Esophagus squamous epithelium (tissue), 5 donors: ENCODE data around the gene S100A7A. TPM values are rescaled to one million over a fixed set of nuclear protein-coding genes. Genes with fewer than 3 reads are reported as not detected.

Experiments used
- DNase-seq: peaks from one replicate; lab custom pipeline; 2025; lab: John Stamatoyannopoulos, UW
- H3K27ac ChIP-seq, 4 donors: fragments of 200-600 bp; sonication (generic); one replicate each; pipeline ENCODE4 v1.5.1; 2016 to 2019; ENCODE audit warnings: mild to moderate bottlenecking in 1 of 4
- H3K27me3 ChIP-seq, 4 donors: fragments of 200-600 bp; sonication (generic); 1 replicate in 3 of 4; 2 replicates in 1 of 4; pipeline versions ENCODE4 v1.5.1 to v1.6.0; 2017 to 2021; ENCODE audit warnings: antibody characterized with exemption in 1 of 4
- H3K36me3 ChIP-seq, 3 donors: fragments of 200-600 bp; sonication (generic); one replicate each; pipeline ENCODE4 v1.5.1; 2016 to 2019
- H3K4me1 ChIP-seq, 3 donors: fragments of 200-600 bp; sonication (generic); one replicate each; pipeline ENCODE4 v1.5.1; 2017 to 2019
- H3K4me3 ChIP-seq, 4 donors: fragments of 200-600 bp; sonication (generic); 1 replicate in 3 of 4; 2 replicates in 1 of 4; pipeline ENCODE4 v1.5.1; 2016 to 2019; ENCODE audit warnings: mild to moderate bottlenecking in 2 of 4, moderate library complexity in 1 of 4
- H3K9me3 ChIP-seq, 3 donors: fragments of 200-600 bp; sonication (generic); one replicate each; pipeline ENCODE4 v1.5.1; 2016 to 2019
- POLR2A ChIP-seq, 4 donors: fragments of 450-650 bp; IDR thresholded peaks; one replicate each; pipeline ENCODE4 v1.6.1; 2017; ENCODE audit warnings: antibody characterized with exemption in 4 of 4, mild to moderate bottlenecking in 4 of 4, moderate library complexity in 3 of 4
- intact Hi-C: fragments of 100-400 bp; cut with DNase I; formaldehyde crosslinking; loops from one replicate; pipeline ENCODE4 v1.15.0; 2022
- small RNA-seq, 4 donors: library from RNA; depleted of rRNA; stranded (forward); fragments of <200 nt; gene quantifications; one replicate each; pipeline ENCODE3, GENCODE V24; 2016
- total RNA-seq, 4 donors: library from RNA; depleted of rRNA; stranded (reverse); fragments of >200 nt; gene quantifications; one replicate each; pipeline ENCODE4 v1.1.0, GENCODE V29; 2016
- TF ChIP-seq, protein P1 (sequence below), 6 experiments: fragments of 450-650 bp in 4 of 6; fragments of 200-600 bp in 2 of 6; sonication (generic) in 2 of 6; IDR thresholded peaks; one replicate each; pipeline ENCODE4 v1.5.1; 2016 to 2019; ENCODE audit warnings: antibody characterized with exemption in 6 of 6, mild to moderate bottlenecking in 4 of 6, moderate library complexity in 4 of 6
- donor health status: DM: yes; HTN: yes; CAD: no.

S100A7A gene
- total RNA-seq, 4 donors from 2014 or later: 6.7 to 72.9 (median 8.1) TPM; not detected in 1

DNA sequence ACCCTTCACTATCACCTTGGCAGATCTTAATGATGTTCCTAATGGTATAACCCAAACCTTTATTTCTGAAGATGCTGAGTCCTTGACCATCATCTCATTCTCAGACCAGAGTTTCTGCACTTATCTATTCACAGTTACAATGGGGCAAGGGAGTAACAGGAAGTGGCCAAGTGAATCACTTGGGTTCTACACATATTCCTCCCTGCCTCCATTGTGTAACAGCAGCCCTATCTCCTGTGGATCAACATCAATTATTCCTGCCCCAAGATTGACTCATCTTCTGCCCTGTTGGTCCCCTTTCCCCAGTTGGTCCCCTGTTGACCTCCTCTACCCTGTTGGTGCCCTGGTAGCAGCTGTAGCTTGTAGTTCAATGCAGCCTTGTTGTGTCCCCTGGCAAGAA lies 54.4 kb downstream of the S100A7A start:
- Histone ChIP-seq H3K4me3 (no peak overlapping the region), H3K9me3 (peaks cover 0 to 22% (median 3%) of the 10 kb centered on the region in 3 donors), H3K27ac (no peak overlapping the region), H3K27me3 (peaks cover 0 to 5% (median 0%) of the 10 kb centered on the region in 4 donors), H3K4me1 (peaks cover 0 to 10% (median 0%) of the 10 kb centered on the region in 3 donors), H3K36me3 (no peaks in the 10 kb centered on the region)
- intact Hi-C loops: no loop called here
- DNase-seq: no peak
- TF ChIP-seq POLR2A (IDR thresholded peaks at IDR 0.05): no peak
- TF ChIP-seq, protein P1, sequence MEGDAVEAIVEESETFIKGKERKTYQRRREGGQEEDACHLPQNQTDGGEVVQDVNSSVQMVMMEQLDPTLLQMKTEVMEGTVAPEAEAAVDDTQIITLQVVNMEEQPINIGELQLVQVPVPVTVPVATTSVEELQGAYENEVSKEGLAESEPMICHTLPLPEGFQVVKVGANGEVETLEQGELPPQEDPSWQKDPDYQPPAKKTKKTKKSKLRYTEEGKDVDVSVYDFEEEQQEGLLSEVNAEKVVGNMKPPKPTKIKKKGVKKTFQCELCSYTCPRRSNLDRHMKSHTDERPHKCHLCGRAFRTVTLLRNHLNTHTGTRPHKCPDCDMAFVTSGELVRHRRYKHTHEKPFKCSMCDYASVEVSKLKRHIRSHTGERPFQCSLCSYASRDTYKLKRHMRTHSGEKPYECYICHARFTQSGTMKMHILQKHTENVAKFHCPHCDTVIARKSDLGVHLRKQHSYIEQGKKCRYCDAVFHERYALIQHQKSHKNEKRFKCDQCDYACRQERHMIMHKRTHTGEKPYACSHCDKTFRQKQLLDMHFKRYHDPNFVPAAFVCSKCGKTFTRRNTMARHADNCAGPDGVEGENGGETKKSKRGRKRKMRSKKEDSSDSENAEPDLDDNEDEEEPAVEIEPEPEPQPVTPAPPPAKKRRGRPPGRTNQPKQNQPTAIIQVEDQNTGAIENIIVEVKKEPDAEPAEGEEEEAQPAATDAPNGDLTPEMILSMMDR (IDR thresholded peaks at IDR 0.05): no peak

Small RNA genes within 50 kb of the gene (small RNA-seq; reads per million reads assigned to genes)
- 0 reads per million in 4 donors for gene S100A15A

Other genes with a start within 250 kb of the S100A7A start
- gene LELP1, start 213.1 kb upstream of the S100A7A start, total RNA-seq: not detected
- not detected for gene PRR9, start 198.9 kb upstream of the S100A7A start, total RNA-seq
- not detected for gene LORICRIN, start 156.8 kb upstream of the S100A7A start, total RNA-seq
- gene PGLYRP3, start 103.6 kb upstream of the S100A7A start, total RNA-seq: 10 to 100 TPM; 14.3 to 44.0 (median 23.8) TPM
- gene PGLYRP4, start 67.7 kb upstream of the S100A7A start, total RNA-seq: 10 to 100 TPM in 1 of 4 donors, 1 to 10 TPM in 3; 4.2 to 15.1 (median 6.9) TPM
- over 10,000 TPM; 15,145 to 90,256 (median 57,331) TPM for gene S100A9, start 58.7 kb upstream of the S100A7A start, total RNA-seq
- gene S100A12, start 40.9 kb upstream of the S100A7A start, total RNA-seq: 100 to 1,000 TPM in 1 of 4 donors, 10 to 100 TPM in 3; 16.2 to 154 (median 49.0) TPM
- over 10,000 TPM in 3 of 4 donors, 1,000 to 10,000 TPM in 1; 4,308 to 17,245 (median 15,998) TPM for gene S100A8, start 25.4 kb upstream of the S100A7A start, total RNA-seq
- 1,000 to 10,000 TPM in 2 of 4 donors, 100 to 1,000 TPM in 1, 1 to 10 TPM in 1; 8.8 to 9,163 (median 3,171) TPM for gene S100A7, start 44.1 kb downstream of the S100A7A start, total RNA-seq
- gene S100A6, start 119.5 kb downstream of the S100A7A start, total RNA-seq: 100 to 1,000 TPM; 270 to 943 (median 394) TPM
- not detected for gene S100A5, start 124.4 kb downstream of the S100A7A start, total RNA-seq
- gene S100A4, start 129.3 kb downstream of the S100A7A start, total RNA-seq: 100 to 1,000 TPM in 2 of 4 donors, 10 to 100 TPM in 2; 58.6 to 205 (median 122) TPM
- 10 to 100 TPM in 1 of 4 donors, 1 to 10 TPM in 3; 1.2 to 16.5 (median 9.2) TPM for gene S100A3, start 132.7 kb downstream of the S100A7A start, total RNA-seq
- gene S100A2, start 149.3 kb downstream of the S100A7A start, total RNA-seq: 1,000 to 10,000 TPM in 3 of 4 donors, 100 to 1,000 TPM in 1; 949 to 3,544 (median 1,180) TPM
- 1,000 to 10,000 TPM; 1,372 to 2,409 (median 2,158) TPM for gene S100A16, start 196.6 kb downstream of the S100A7A start, total RNA-seq
- gene S100A14, start 199.8 kb downstream of the S100A7A start, total RNA-seq: 1,000 to 10,000 TPM; 1,580 to 2,481 (median 2,030) TPM
- gene S100A13, start 211.0 kb downstream of the S100A7A start, total RNA-seq: 10 to 100 TPM; 44.4 to 63.3 (median 55.7) TPM
- 1 to 10 TPM in 1 of 4 donors, not detected in 3; 1.8 TPM for gene S100A1, start 211.9 kb downstream of the S100A7A start, total RNA-seq
- gene CHTOP, start 217.5 kb downstream of the S100A7A start, total RNA-seq: 10 to 100 TPM; 35.0 to 58.9 (median 47.3) TPM
- gene SNAPIN, start 242.2 kb downstream of the S100A7A start, total RNA-seq: 10 to 100 TPM; 39.9 to 61.2 (median 51.1) TPM